B cell (primary cell): ENCODE results near the gene SPRED2. TPM values are rescaled to one million over a fixed set of nuclear protein-coding genes. Genes with fewer than 3 reads are reported as not detected.

Experiments
- ATAC-seq: fragments of 200-7000 bp; cut with Tn5 transposase; one replicate; pipeline ENCODE4 v1.10.0; 2021; ENCODE audit warnings: low read depth, mild to moderate bottlenecking, moderate number of reproducible peaks, moderate library complexity
- CTCF ChIA-PET: fragments of 350-600 bp; sonication (Branson Sonifier 250); formaldehyde crosslinking; loops from one replicate; lab custom pipeline; 2021; ENCODE audit warnings: antibody characterized with exemption, inconsistent platforms; lab: Charles Lee
- POLR2A ChIA-PET: fragments of 350-600 bp; sonication (Branson Sonifier 250); formaldehyde crosslinking; loops from one replicate; lab custom pipeline; 2021; ENCODE audit warnings: antibody characterized with exemption; lab: Charles Lee
- DNase-seq: peaks from one replicate; pipeline ENCODE4 v3.0.0; 2013
- H2AFZ ChIP-seq: 2 replicates; pipeline ENCODE4 v1.6.1; 2012; ENCODE audit warnings: mild to moderate bottlenecking, low read depth, low read length; ENCODE audit not compliant: insufficient read depth, poor library complexity, severe bottlenecking
- H3K27ac ChIP-seq, 2 donors: 1 replicate in 1 of 2; 2 replicates in 1 of 2; pipeline ENCODE4 v1.5.1; 2012 to 2013; ENCODE audit warnings: low read length in 2 of 2, mild to moderate bottlenecking in 2 of 2, moderate library complexity in 1 of 2
- H3K27me3 ChIP-seq, 4 experiments: fragments of 200-600 bp in 1 of 4; sonication (generic) in 1 of 4; replicated peaks in 1 of 4; 1 replicate in 2 of 4; 2 replicates in 2 of 4; pipeline versions ENCODE4 v1.6.1 to v1.7.0; 2013 to 2016; ENCODE audit warnings: low read length in 3 of 4, mild to moderate bottlenecking in 2 of 4, mixed read lengths in 1 of 4, moderate library complexity in 1 of 4; ENCODE audit not compliant: insufficient read depth in 4 of 4, control insufficient read depth in 3 of 4; ENCODE audit errors: control extremely low read depth in 1 of 4
- H3K36me3 ChIP-seq, 2 experiments: replicated peaks in 1 of 2; 1 replicate in 1 of 2; 2 replicates in 1 of 2; pipeline versions ENCODE4 v1.6.1 to v1.7.1; 2013; ENCODE audit warnings: low read length in 1 of 2; ENCODE audit not compliant: insufficient read depth in 2 of 2, control insufficient read depth in 1 of 2; ENCODE audit errors: control extremely low read depth in 1 of 2, extremely low read depth in 1 of 2
- H3K4me1 ChIP-seq, 2 donors: fragments of 200-600 bp in 1 of 2; sonication (generic) in 1 of 2; 1 replicate in 1 of 2; 2 replicates in 1 of 2; pipeline versions ENCODE4 v1.5.1 to v1.6.1; 2013 to 2017; ENCODE audit warnings: low read length in 2 of 2; ENCODE audit not compliant: control insufficient read depth in 2 of 2, insufficient read depth in 2 of 2
- H3K4me2 ChIP-seq: replicated peaks from 2 replicates; pipeline ENCODE3; 2012; ENCODE audit warnings: mild to moderate bottlenecking, low read depth, low read length; ENCODE audit not compliant: poor library complexity, severe bottlenecking
- H3K4me3 ChIP-seq, 5 experiments: fragments of 200-600 bp in 1 of 5; sonication (generic) in 1 of 5; 1 replicate in 3 of 5; 2 replicates in 2 of 5; pipeline versions ENCODE4 v1.5.1 to v1.7.0; 2011 to 2016; ENCODE audit warnings: low read length in 4 of 5, mild to moderate bottlenecking in 4 of 5, low read depth in 2 of 5, control low read depth in 1 of 5, moderate library complexity in 1 of 5; ENCODE audit not compliant: insufficient read depth in 1 of 5; ENCODE audit errors: control extremely low read depth in 1 of 5, extremely low read depth in 1 of 5
- H3K79me2 ChIP-seq: fragments of 200-600 bp; sonication (generic); one replicate; pipeline ENCODE4 v1.6.0; 2016; ENCODE audit warnings: low read length; ENCODE audit not compliant: control insufficient read depth, insufficient read depth
- H3K9ac ChIP-seq: fragments of 200-600 bp; sonication (generic); 2 replicates; pipeline ENCODE4 v1.6.1; 2017; ENCODE audit warnings: mild to moderate bottlenecking, low read length, moderate library complexity
- H3K9me3 ChIP-seq, 3 donors: one replicate each; pipeline versions ENCODE4 v1.6.1 to v1.7.1; 2013; ENCODE audit warnings: low read length in 2 of 3; ENCODE audit not compliant: control insufficient read depth in 2 of 3, insufficient read depth in 1 of 3; ENCODE audit errors: control extremely low read depth in 1 of 3
- H4K20me1 ChIP-seq: 2 replicates; pipeline ENCODE4 v1.6.0; 2012; ENCODE audit warnings: mild to moderate bottlenecking, low read length; ENCODE audit not compliant: insufficient read depth, control insufficient read depth, poor library complexity, severe bottlenecking
- H3K27ac Mint-ChIP-seq: one replicate; pipeline ENCODE4 v1.8.0; 2021; ENCODE audit warnings: mixed read lengths
- H3K27me3 Mint-ChIP-seq: one replicate; pipeline ENCODE4 v1.8.0; 2021; ENCODE audit warnings: mixed read lengths
- H3K4me1 Mint-ChIP-seq: one replicate; pipeline ENCODE4 v1.8.0; 2021; ENCODE audit warnings: mixed read lengths
- H3K4me3 Mint-ChIP-seq: one replicate; pipeline ENCODE4 v1.8.0; 2021; ENCODE audit warnings: mixed read lengths
- H3K9me3 Mint-ChIP-seq: one replicate; pipeline ENCODE4 v1.8.0; 2022; ENCODE audit warnings: mixed read lengths; ENCODE audit not compliant: insufficient read depth
- CTCF ChIP-seq: fragments of 200-600 bp; IDR thresholded peaks from one replicate; pipeline ENCODE4 v1.8.0; 2022; ENCODE audit warnings: antibody characterized with exemption, mild to moderate bottlenecking
- EZH2 ChIP-seq: IDR thresholded peaks from 2 replicates; pipeline ENCODE4 v1.6.1; 2012; ENCODE audit warnings: borderline replicate concordance, low read depth, mild to moderate bottlenecking, moderate library complexity, low read length; ENCODE audit not compliant: insufficient read depth, poor library complexity, severe bottlenecking
- WGBS: methylation state at CpG from one replicate; pipeline ENCODE4 v1.1.5; 2013; ENCODE audit warnings: missing lambda C conversion rate; ENCODE audit not compliant: insufficient coverage; 5-methylcytosine and 5-hydroxymethylcytosine counted together
- intact Hi-C: fragments of 100-400 bp; cut with micrococcal nuclease; formaldehyde crosslinking; loops from one replicate; pipeline ENCODE4 v1.10.0; 2022
- polyA plus RNA-seq: library from polyadenylated mRNA; depleted of rRNA; stranded (reverse); fragments of >200 nt; gene quantifications from 2 replicates; pipeline ENCODE4 v1.2.3, GENCODE V29; 2012
- total RNA-seq, 2 donors: library from RNA; stranded (reverse); fragments of 120-200 nt in 1 of 2; gene quantifications; 1 replicate in 1 of 2; 2 replicates in 1 of 2; pipeline versions ENCODE4 v1.2.3 to v1.2.4, GENCODE V29; 2013 to 2022

SPRED2 gene
- total and polyA plus RNA-seq, 2 donors (not counting 1 experiment from before 2014, with no cell fraction given) = 0.40 to 1.3 TPM

GRCh38 chr2:65421432-65421748 is 11.0 kb downstream of the SPRED2 start:
- ATAC-seq (no peak), DNase-seq (no peak)
- intact Hi-C loops = loop anchor here (1.0 kb wide), 1 partner anchor 9 kb away; no protein-coding TSS in a partner anchor
- no peak overlapping the region for H3K9ac ChIP-seq
- H3K27me3 Mint-ChIP-seq = peaks cover 47% of the 10 kb centered on the region
- peaks cover 14 to 15% of the 10 kb centered on the region in 2 donors for H3K4me1 ChIP-seq
- H2AFZ ChIP-seq = no peak overlapping the region
- H3K36me3 ChIP-seq = no peaks in the 10 kb centered on the region
- H3K4me3 ChIP-seq = peak overlapping the region in 1 of 5 experiments; percentile 20
- peaks cover 18% of the 10 kb centered on the region for H3K4me1 Mint-ChIP-seq
- ChIA-PET POLR2A (no interaction called here), CTCF (no interaction called here)
- H3K27ac Mint-ChIP-seq = no peak overlapping the region
- peaks cover 59% of the 10 kb centered on the region for H3K79me2 ChIP-seq
- TF ChIP-seq EZH2 (no peak), CTCF (no peak)
- H3K4me3 Mint-ChIP-seq = peak overlapping the region; percentile 11
- no CpG with 5 or more reads among the region's 1 CpG for WGBS
- no peaks in the 10 kb centered on the region for H4K20me1 ChIP-seq
- H3K9me3 Mint-ChIP-seq = no peaks in the 10 kb centered on the region
- H3K27ac ChIP-seq = no peak overlapping the region
- no peaks in the 10 kb centered on the region for H3K9me3 ChIP-seq
- H3K4me2 ChIP-seq = peak overlapping the region; percentile 57
- H3K27me3 ChIP-seq = peaks cover 0 to 29% (median 19%) of the 10 kb centered on the region in 4 experiments

GRCh38 chr2:65420712-65421431 is 11.5 kb downstream of the SPRED2 start:
- no peak overlapping the region for H2AFZ ChIP-seq
- H3K27me3 ChIP-seq = peaks cover 0 to 29% (median 19%) of the 10 kb centered on the region in 4 experiments
- no peaks in the 10 kb centered on the region for H3K9me3 ChIP-seq
- no peak overlapping the region for H3K9ac ChIP-seq
- DNase-seq = peak; percentile 77
- Mint-ChIP-seq H3K9me3 (no peaks in the 10 kb centered on the region), H3K27ac (no peak overlapping the region), H3K4me1 (peaks cover 18% of the 10 kb centered on the region), H3K27me3 (peaks cover 51% of the 10 kb centered on the region), H3K4me3 (peak overlapping the region; percentile 20)
- no peak overlapping the region for H3K27ac ChIP-seq
- ATAC-seq = peak; percentile 90
- intact Hi-C loops = loop anchor here (1.0 kb wide), 1 partner anchor 9 kb away; no protein-coding TSS in a partner anchor
- peaks cover 14 to 15% of the 10 kb centered on the region in 2 donors for H3K4me1 ChIP-seq
- H4K20me1 ChIP-seq = no peaks in the 10 kb centered on the region
- WGBS = 8% methylated on average over 5 of the region's 6 CpGs
- H3K79me2 ChIP-seq = peaks cover 64% of the 10 kb centered on the region
- no peaks in the 10 kb centered on the region for H3K36me3 ChIP-seq
- H3K4me3 ChIP-seq = peak overlapping the region in 1 of 5 experiments; percentile 20
- CTCF ChIA-PET = no interaction called here
- no peak for TF ChIP-seq CTCF
- TF ChIP-seq EZH2 = no peak
- POLR2A ChIA-PET = no interaction called here
- peak overlapping the region; percentile 57 for H3K4me2 ChIP-seq
